ENCODE data around the gene FADS6. TPM values are rescaled to one million over a fixed set of nuclear protein-coding genes. Genes with fewer than 3 reads are reported as not detected.

Gene FADS6
- total RNA-seq, 1 donor = not detected

DNA sequence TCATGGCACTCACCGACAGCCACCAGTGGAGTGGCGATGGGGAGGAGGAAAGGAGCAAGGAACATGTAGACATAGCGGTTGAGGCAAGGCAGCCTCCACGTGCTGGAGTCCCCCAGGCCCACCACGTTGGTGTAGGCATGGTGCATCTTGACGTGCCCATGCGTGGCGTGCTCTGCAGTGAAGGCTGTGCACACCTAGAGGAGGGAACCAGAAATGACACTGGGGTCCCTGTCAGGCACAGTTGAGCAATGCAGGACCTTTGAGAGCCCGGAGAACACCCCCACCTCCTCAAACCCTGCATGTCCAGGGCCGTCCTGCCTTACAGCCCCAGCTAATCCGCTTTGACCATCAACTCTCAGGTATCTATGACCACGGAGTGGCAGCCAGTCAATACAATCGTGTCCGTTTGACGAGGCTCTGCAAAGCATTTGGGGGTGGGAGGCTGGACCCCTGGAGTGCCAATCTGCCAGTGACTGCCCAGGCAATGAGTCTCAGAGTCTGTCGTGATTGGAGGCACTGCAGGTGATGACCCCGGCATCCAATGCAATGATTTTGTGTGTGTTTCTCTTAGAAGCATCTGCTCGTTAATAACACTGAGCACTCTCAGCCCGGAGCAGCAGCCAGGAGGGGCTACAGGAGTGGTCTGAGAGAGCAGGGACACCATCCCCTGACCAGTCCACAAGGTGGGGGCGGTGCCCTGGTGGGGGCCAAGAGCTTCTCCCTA lies 10.8 kb downstream of the FADS6 start:
- DNase-seq (ENCODE audit: low read depth) = no peak
- H3K4me3 ChIP-seq (ENCODE audit: low read depth, low read length) = no peak overlapping the region
- TF ChIP-seq, protein P1, sequence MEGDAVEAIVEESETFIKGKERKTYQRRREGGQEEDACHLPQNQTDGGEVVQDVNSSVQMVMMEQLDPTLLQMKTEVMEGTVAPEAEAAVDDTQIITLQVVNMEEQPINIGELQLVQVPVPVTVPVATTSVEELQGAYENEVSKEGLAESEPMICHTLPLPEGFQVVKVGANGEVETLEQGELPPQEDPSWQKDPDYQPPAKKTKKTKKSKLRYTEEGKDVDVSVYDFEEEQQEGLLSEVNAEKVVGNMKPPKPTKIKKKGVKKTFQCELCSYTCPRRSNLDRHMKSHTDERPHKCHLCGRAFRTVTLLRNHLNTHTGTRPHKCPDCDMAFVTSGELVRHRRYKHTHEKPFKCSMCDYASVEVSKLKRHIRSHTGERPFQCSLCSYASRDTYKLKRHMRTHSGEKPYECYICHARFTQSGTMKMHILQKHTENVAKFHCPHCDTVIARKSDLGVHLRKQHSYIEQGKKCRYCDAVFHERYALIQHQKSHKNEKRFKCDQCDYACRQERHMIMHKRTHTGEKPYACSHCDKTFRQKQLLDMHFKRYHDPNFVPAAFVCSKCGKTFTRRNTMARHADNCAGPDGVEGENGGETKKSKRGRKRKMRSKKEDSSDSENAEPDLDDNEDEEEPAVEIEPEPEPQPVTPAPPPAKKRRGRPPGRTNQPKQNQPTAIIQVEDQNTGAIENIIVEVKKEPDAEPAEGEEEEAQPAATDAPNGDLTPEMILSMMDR (IDR thresholded peaks at IDR 0.05; ENCODE audit: insufficient read depth, low read depth, low read length) = no peak

DNA sequence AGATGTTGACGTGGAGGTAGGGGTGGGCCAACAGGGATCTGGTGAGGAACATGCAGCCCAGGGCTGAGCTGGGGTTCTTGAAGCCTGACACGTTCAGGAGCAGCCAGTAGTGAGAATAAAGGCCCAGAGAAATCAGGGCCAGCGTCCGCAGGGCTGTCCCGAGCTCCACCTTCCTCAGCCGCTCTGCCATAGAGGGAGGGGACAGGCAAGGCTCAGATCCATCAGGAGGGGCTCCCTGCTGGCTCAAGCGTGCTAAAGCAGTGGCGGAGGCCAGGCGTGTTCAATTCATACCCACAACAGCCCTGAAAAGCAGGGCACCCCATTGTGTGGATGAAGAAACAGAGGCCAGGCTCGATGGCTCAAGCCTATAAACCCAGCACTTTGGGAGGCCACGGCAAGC lies 12.4 kb downstream of the FADS6 start:
- H3K4me3 ChIP-seq (ENCODE audit: low read depth, low read length) = no peak overlapping the region
- TF ChIP-seq, protein P1 (IDR thresholded peaks at IDR 0.05; ENCODE audit: insufficient read depth, low read depth, low read length) = no peak
- no peak for DNase-seq (ENCODE audit: low read depth)

DNA sequence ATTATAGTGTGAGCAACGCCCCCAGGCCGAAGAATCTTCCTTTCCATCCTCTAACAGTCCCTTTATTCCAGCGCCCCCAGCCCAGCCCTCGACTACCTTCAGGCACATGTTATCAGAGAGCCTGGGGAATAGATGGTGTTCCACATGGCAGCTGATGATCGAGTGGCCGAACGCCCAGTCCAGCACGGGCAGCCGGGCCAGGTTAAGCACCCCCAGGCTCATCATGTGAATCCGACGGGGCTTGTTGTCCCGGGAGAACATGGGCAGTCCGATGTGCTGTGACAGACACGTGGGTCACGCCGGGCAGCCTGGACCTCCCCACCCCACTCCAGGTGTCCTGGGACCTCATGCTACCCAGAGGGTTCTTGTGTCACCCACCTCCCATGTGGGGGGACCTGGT lies 14.1 kb downstream of the FADS6 start:
- TF ChIP-seq, protein P1 (IDR thresholded peaks at IDR 0.05; ENCODE audit: insufficient read depth, low read depth, low read length) = no peak
- no peak for DNase-seq (ENCODE audit: low read depth)
- no peak overlapping the region for H3K4me3 ChIP-seq (ENCODE audit: low read depth, low read length)

DNA sequence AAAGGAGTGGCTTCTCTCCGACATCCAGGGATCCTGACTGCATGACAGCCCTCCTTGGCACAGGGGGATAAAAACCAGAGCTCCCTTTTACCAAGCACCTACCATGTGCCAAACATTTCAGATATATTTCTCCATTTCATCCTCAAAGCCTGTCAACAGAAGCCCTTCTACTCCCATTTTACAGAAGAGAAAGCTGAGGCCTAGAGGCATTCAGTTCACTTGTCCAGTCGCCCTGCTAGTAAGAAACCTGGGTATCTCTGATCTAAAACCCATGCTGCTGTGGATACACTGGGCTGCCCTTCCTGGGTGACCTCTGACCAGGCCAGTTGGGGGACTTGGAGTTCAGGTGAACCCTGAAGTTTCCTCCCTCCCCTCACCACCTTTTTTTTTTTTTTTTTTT lies 14.8 kb downstream of the FADS6 start:
- no peak for DNase-seq (ENCODE audit: low read depth)
- TF ChIP-seq, protein P1 (IDR thresholded peaks at IDR 0.05; ENCODE audit: insufficient read depth, low read depth, low read length) = no peak
- H3K4me3 ChIP-seq (ENCODE audit: low read depth, low read length) = no peak overlapping the region

DNA sequence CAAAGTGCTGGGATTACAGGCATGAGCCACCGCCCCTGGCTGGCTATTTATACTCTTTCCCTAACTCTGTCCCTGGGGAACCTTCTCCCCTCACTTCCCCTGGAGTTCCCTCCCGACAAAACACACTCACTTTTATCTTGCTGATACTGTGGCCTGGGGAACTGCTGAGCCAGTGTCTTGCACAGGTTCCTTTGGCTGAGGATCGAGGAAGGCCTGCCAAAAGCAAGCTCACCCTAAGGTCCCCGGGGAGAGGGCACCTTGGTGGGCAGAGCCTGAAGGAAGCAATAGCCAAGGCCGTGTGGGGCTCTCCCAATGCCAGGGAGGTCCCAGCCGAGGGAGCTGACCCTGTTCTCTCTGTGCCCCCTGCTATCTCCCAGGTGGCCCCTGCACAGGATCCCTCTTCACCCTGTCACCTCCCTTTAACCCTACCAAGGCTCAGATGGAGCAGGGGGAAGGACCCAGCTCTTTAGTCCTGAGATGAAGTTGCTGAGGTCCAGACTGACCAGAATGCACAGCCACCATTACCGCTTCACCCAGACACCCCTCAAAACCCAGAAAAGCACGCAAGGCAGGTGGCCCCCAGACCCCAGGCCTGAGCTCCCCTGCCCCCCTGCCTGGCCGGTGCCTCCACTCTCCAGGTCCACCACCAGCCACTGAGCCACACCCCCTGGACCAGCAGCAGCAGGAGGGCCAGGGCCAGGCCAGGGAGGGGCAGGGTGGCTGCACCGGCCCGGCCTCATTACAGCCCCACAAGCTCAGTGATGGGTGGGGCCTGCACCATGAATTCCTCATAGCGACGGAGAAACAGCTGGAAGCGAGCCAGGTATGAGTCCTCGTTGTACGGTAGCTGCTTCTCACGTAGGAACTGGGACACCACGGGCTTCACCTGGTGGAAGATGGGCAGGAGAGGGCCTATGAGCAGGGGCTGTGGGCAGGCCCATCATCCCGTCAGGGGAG lies 15.6 kb downstream of the FADS6 start:
- DNase-seq (ENCODE audit: low read depth) = peak; percentile 12
- TF ChIP-seq, protein P1 (IDR thresholded peaks at IDR 0.05; ENCODE audit: insufficient read depth, low read depth, low read length) = no peak

DNA sequence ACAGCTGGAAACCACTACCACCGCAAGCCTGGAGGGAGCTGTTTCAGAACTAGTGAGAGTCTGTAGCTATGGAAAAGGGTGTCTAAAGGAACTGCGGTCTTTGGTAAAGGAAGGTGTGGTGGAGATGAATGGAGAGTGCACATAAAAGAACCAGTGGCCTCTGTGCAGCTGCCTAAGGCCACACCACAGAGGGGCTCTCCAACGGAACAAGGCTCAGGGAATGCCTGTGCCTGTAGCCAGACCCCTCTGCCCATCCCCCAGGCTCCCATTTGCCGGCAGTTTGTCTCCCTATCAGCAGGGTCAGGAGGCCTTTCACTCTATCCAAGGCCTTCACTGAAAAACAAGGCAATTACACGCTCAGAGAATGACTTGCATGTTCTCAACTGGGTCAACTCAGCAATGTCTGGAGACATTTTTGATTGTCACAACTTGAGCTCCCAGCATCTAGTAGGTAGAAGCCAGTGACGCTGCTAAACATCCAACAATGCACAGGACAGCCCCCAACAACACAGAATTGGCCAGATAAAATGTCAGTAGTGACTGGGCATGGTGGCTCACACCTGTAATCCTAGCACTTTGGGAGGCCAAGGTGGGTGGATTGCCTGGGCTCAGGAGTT lies 17.3 kb downstream of the FADS6 start:
- TF ChIP-seq, protein P1 (IDR thresholded peaks at IDR 0.05; ENCODE audit: insufficient read depth, low read depth, low read length) = no peak
- H3K4me3 ChIP-seq (ENCODE audit: low read depth, low read length) = no peak overlapping the region
- no peak for DNase-seq (ENCODE audit: low read depth)

More for the DNA sequence above, 15.6 kb downstream of the FADS6 start:
- no peak overlapping the region for H3K4me3 ChIP-seq (ENCODE audit: low read depth, low read length)

Measured in fibroblast of villous mesenchyme (primary cell).